OCI-LY1 (cell line): ENCODE measurements around the gene NRP1.

Source experiments
- CTCF ChIP-seq: fragments of 200-600 bp; sonication (generic), shearing (Covaris generic); IDR thresholded peaks from 2 replicates; pipeline ENCODE4 v1.5.1; 2017; ENCODE audit warnings: mild to moderate bottlenecking, antibody characterized with exemption, low read length, moderate library complexity, mixed read lengths
- EZH2 ChIP-seq: fragments of 200-600 bp; sonication (generic), shearing (Covaris generic); IDR thresholded peaks from 2 replicates; pipeline ENCODE4 v1.8.0; 2017; ENCODE audit warnings: borderline replicate concordance, mixed run types, mild to moderate bottlenecking, antibody characterized with exemption, low read length, moderate library complexity, mixed read lengths

GRCh38 chr10:33239257-33239656, 95.2 kb downstream of the NRP1 start:
- TF ChIP-seq CTCF: no peak
- TF ChIP-seq EZH2: no peak
